ENCODE data around the gene ANKRD17.

ANKRD17 gene

GRCh38 chr4:73206236-73206635 lies 52.4 kb downstream of the ANKRD17 start:
- TF ChIP-seq CTCF (IDR thresholded peaks at IDR 0.05): no peak

GRCh38 chr4:73205482-73205881 lies 53.1 kb downstream of the ANKRD17 start:
- TF ChIP-seq CTCF (IDR thresholded peaks at IDR 0.05): no peak

- no peak for TF ChIP-seq CTCF (IDR thresholded peaks at IDR 0.05)
Observed at GRCh38 chr4:73197220-73197619, 61.4 kb downstream of the ANKRD17 start.

- no peak for TF ChIP-seq CTCF (IDR thresholded peaks at IDR 0.05)
Observed at GRCh38 chr4:73194064-73194463, 64.5 kb downstream of the ANKRD17 start.

DNA sequence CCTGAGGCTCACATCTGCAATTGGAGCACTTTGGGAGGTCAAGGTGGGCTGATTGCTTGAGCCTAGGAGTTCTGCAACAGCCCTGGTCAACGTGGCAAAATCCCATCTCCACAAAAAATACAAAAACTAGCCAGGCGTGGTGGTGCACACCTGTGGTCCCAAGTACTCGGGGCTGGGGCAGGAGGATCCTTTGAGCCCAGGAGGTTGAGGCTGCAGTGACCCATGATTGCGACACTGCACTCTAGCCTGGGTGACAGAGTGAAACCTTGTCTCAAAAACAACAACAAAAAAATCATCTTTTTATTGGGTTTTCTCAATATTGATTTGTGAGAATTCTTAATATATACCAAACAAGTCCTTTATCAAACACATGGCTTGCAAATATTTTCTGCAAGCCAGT lies 64.9 kb downstream of the ANKRD17 start:
- TF ChIP-seq CTCF (IDR thresholded peaks at IDR 0.05): no peak

GRCh38 chr4:73193155-73193554 lies 65.4 kb downstream of the ANKRD17 start:
- no peak for TF ChIP-seq CTCF (IDR thresholded peaks at IDR 0.05)

DNA sequence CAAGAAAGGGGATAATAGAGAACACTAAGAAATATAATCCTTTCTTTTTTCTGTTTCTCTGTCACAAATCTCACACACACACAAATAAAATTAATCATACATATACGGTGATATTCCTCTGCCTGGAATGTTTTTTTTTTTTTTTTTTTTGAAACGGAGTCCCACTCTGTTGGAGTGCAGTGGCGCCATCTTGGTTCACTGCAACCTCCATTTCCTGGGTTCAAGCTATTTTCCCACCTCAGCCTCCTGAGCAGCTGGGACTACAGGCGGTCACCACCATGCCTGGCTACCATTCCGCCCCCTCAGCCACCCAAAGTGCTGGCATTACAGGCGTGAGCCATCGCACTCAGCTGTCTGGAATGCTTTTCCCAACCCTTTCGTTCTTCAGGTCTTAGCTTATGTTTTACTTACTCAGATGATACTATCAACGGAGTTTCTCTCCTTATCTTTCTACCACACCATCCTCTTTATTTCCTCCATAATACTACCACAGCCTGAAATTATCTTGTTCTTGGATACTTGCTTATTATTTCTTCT lies 69.3 kb downstream of the ANKRD17 start:
- TF ChIP-seq CTCF (IDR thresholded peaks at IDR 0.05): no peak

- TF ChIP-seq CTCF (IDR thresholded peaks at IDR 0.05): no peak
Observed at GRCh38 chr4:73187325-73187724, 71.3 kb downstream of the ANKRD17 start.
